ENCODE data around the gene LY9.

The LY9 gene

DNA sequence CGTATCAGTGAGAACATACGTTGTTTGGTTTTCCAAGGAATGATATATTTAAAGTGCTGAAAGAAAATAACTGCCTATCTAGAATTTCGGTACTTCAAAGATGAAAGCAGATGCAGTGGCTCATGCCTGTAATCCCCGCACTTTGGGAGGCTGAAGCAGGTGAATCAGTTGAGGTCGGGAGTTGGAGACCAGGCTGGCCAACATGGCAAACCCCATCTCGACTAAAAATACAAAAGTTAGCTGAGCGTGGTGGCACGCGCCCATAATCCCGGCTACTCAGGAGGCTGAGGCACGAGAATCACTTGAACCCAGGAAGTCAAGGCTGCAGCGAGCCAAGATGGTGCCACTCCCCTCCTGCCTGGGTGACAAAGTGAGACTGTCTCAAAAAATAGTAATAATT is 50.3 kb downstream of the LY9 start:
- Histone ChIP-seq H3K4me2 (no peak overlapping the region), H3K27ac (no peak overlapping the region)

DNA sequence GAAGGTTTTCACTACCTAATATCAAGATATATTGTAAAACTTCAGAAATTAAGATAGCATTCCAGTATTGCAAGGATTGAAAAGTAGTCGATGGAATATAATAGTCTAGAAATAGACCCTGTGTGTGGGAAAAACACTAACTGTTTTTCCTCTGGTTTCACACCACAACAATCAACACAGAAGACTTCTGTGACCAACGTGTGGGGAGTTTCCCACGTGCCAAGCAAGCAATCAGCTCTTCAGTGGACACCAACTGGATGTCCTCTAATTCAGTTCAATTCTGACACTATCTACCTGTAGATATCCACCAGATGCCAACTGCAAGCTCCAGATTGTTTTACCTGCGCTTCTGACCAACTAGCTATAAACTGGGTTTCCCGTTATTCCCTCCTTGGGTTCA is 54.6 kb downstream of the LY9 start:
- TF ChIP-seq Cebpa-rat (IDR thresholded peaks at IDR 0.05) = no peak
- Histone ChIP-seq H3K9me3 (replicated peaks in 1 of 11) (peaks cover 0 to 19% (median 9%) of the 10 kb centered on the region in 11 experiments; a peak in 9 of 22 replicates), H3K4me2 (no peak overlapping the region), H3K9ac (no peak overlapping the region), H3K36me3 (no peaks in the 10 kb centered on the region), H3K4me3 (no peak overlapping the region), H3K27ac (no peak overlapping the region), H4K20me1 (no peaks in the 10 kb centered on the region), H3K4me1 (peaks cover 0 to 11% (median 9%) of the 10 kb centered on the region in 10 experiments; a peak in 17 of 20 replicates), H3K27me3 (no peaks in the 10 kb centered on the region)

More for the DNA sequence above, 50.3 kb downstream of the LY9 start:
- TF ChIP-seq Cebpa-rat (IDR thresholded peaks at IDR 0.05) = no peak
- Histone ChIP-seq H3K4me1 (peaks cover 14 to 42% (median 35%) of the 10 kb centered on the region in 10 experiments), H3K9me3 (replicated peaks in 1 of 11) (peaks cover 8 to 33% (median 19%) of the 10 kb centered on the region in 11 experiments; a peak in 21 of 22 replicates), H3K27me3 (no peaks in the 10 kb centered on the region), H4K20me1 (no peaks in the 10 kb centered on the region), H3K36me3 (no peaks in the 10 kb centered on the region), H3K9ac (no peak overlapping the region), H3K4me3 (no peak overlapping the region)

GRCh38 chr1:160850993-160851392 is 55.0 kb downstream of the LY9 start:
- H3K27ac ChIP-seq = no peak overlapping the region
- TF ChIP-seq Cebpa-rat (IDR thresholded peaks at IDR 0.05) = no peak
- peaks cover 0 to 15% (median 13%) of the 10 kb centered on the region in 10 experiments; a peak in 17 of 20 replicates for H3K4me1 ChIP-seq
- H3K4me3 ChIP-seq = no peak overlapping the region
- no peaks in the 10 kb centered on the region for H3K36me3 ChIP-seq
- H3K27me3 ChIP-seq = no peaks in the 10 kb centered on the region
- no peak overlapping the region for H3K9ac ChIP-seq
- H4K20me1 ChIP-seq = no peaks in the 10 kb centered on the region
- H3K4me2 ChIP-seq = no peak overlapping the region
- peaks cover 0 to 16% (median 7%) of the 10 kb centered on the region in 11 experiments; a peak in 8 of 22 replicates for H3K9me3 ChIP-seq (replicated peaks in 1 of 11)

- no peak overlapping the region for H3K4me3 ChIP-seq
- TF ChIP-seq Cebpa-rat (IDR thresholded peaks at IDR 0.05) = no peak
- H3K27ac ChIP-seq = no peak overlapping the region
These were observed 57.0 kb downstream of the LY9 start for GRCh38 chr1:160853014-160853413.

GRCh38 chr1:160853754-160854153 is 57.8 kb downstream of the LY9 start:
- H3K4me1 ChIP-seq = peaks cover 3 to 20% (median 14%) of the 10 kb centered on the region in 10 experiments
- no peak for TF ChIP-seq Cebpa-rat (IDR thresholded peaks at IDR 0.05)
- no peaks in the 10 kb centered on the region for H3K27me3 ChIP-seq
- no peak overlapping the region for H3K4me2 ChIP-seq
- H3K9ac ChIP-seq = no peak overlapping the region
- no peaks in the 10 kb centered on the region for H3K36me3 ChIP-seq
- no peak overlapping the region for H3K27ac ChIP-seq
- H4K20me1 ChIP-seq = no peaks in the 10 kb centered on the region
- no peak overlapping the region for H3K4me3 ChIP-seq
- peaks cover 0 to 9% (median 0%) of the 10 kb centered on the region in 11 experiments; a peak in 4 of 22 replicates for H3K9me3 ChIP-seq (replicated peaks in 1 of 11)

More at GRCh38 chr1:160853014-160853413, 57.0 kb downstream of the LY9 start:
- peaks cover 0 to 9% (median 2%) of the 10 kb centered on the region in 11 experiments; a peak in 4 of 22 replicates for H3K9me3 ChIP-seq (replicated peaks in 1 of 11)
- no peaks in the 10 kb centered on the region for H3K27me3 ChIP-seq
- no peak overlapping the region for H3K9ac ChIP-seq
- peaks cover 0 to 16% (median 13%) of the 10 kb centered on the region in 10 experiments; a peak in 17 of 20 replicates for H3K4me1 ChIP-seq
- no peaks in the 10 kb centered on the region for H4K20me1 ChIP-seq
- H3K36me3 ChIP-seq = no peaks in the 10 kb centered on the region
- no peak overlapping the region for H3K4me2 ChIP-seq

- Histone ChIP-seq H3K27me3 (no peaks in the 10 kb centered on the region), H3K9ac (no peak overlapping the region), H3K36me3 (no peaks in the 10 kb centered on the region), H4K20me1 (no peaks in the 10 kb centered on the region), H3K27ac (no peak overlapping the region), H3K4me3 (no peak overlapping the region), H3K9me3 (replicated peaks in 1 of 11) (peaks cover 0 to 9% (median 0%) of the 10 kb centered on the region in 11 experiments; a peak in 4 of 22 replicates), H3K4me1 (peaks cover 14 to 33% (median 18%) of the 10 kb centered on the region in 10 experiments), H3K4me2 (peak overlapping the region in 9 of 11 experiments; percentile 16 to 71 (median 59); a peak in 17 of 22 replicates)
- TF ChIP-seq Cebpa-rat (IDR thresholded peaks at IDR 0.05) = no peak
These were observed 59.4 kb downstream of the LY9 start for GRCh38 chr1:160855181-160855981.

GRCh38 chr1:160858097-160858496 is 62.1 kb downstream of the LY9 start:
- Histone ChIP-seq H3K27ac (no peak overlapping the region), H3K9ac (no peak overlapping the region), H3K4me1 (peaks cover 34 to 58% (median 42%) of the 10 kb centered on the region in 10 experiments), H3K36me3 (no peaks in the 10 kb centered on the region), H4K20me1 (no peaks in the 10 kb centered on the region), H3K4me3 (no peak overlapping the region), H3K9me3 (replicated peaks in 1 of 11) (peaks cover 0 to 2% (median 0%) of the 10 kb centered on the region in 11 experiments; a peak in 3 of 22 replicates), H3K4me2 (0 out of 22 replicates have a peak overlapping the region, but pooled peaks of 1 of the 11 experiments have one; percentile 57), H3K27me3 (no peaks in the 10 kb centered on the region)
- TF ChIP-seq Cebpa-rat (IDR thresholded peaks at IDR 0.05) = no peak

GRCh38 chr1:160858507-160858906 is 62.5 kb downstream of the LY9 start:
- H3K27me3 ChIP-seq = no peaks in the 10 kb centered on the region

DNA sequence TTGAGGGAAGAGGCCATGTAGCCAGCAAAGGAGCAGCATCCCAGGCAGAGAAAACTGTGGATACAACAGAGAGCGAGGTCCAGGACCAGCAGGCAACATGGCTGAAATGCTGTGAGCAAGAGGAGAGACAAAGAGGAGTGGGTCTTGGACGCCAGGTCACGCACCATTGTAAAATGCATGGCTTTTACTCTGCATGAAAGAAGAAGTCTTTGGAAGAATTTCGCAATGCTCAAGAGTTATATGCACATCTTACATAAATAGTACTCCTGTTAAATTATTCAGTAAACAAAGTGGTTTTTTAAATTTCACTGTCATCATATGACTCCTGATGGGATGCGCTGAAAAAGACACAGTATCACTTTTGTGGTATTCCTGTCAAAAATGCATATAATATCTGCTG is 63.2 kb downstream of the LY9 start:
- peak overlapping the region in 1 of 11 experiments; percentile 19; a peak in 1 of 22 replicates for H3K27ac ChIP-seq
- H4K20me1 ChIP-seq = no peaks in the 10 kb centered on the region
- no peak overlapping the region for H3K9ac ChIP-seq
- H3K9me3 ChIP-seq (replicated peaks in 1 of 11) = no peaks in the 10 kb centered on the region
- H3K36me3 ChIP-seq = no peaks in the 10 kb centered on the region
- peaks cover 45 to 69% (median 53%) of the 10 kb centered on the region in 10 experiments for H3K4me1 ChIP-seq
- H3K27me3 ChIP-seq = no peaks in the 10 kb centered on the region
- no peak overlapping the region for H3K4me3 ChIP-seq
- peak overlapping the region in 7 of 11 experiments; percentile 26 to 78 (median 57); a peak in 12 of 22 replicates for H3K4me2 ChIP-seq
- peak in 10 of 11 experiments; percentile 33 to 87 (median 70); a peak in 14 of 22 replicates for TF ChIP-seq Cebpa-rat (IDR thresholded peaks at IDR 0.05)

More at GRCh38 chr1:160858507-160858906, 62.5 kb downstream of the LY9 start:
- Histone ChIP-seq H3K9ac (no peak overlapping the region), H3K36me3 (no peaks in the 10 kb centered on the region), H3K4me2 (peak overlapping the region in 5 of 11 experiments; percentile 27 to 78 (median 64); a peak in 9 of 22 replicates), H3K27ac (no peak overlapping the region; a peak in 1 of 22 replicates), H4K20me1 (no peaks in the 10 kb centered on the region), H3K4me1 (peaks cover 38 to 62% (median 46%) of the 10 kb centered on the region in 10 experiments), H3K4me3 (no peak overlapping the region), H3K9me3 (replicated peaks in 1 of 11) (no peaks in the 10 kb centered on the region)
- no peak for TF ChIP-seq Cebpa-rat (IDR thresholded peaks at IDR 0.05)

Data from BLaER1 treated with 17β-estradiol and CSF1 and Interleukin-3, amounts not matched to agents 10 nM and 100 nM (cell line).